Tibial nerve (tissue), 4 donors: ENCODE measurements around the gene LTB. TPM values are rescaled to one million over a fixed set of nuclear protein-coding genes. Genes with fewer than 3 reads are reported as not detected.
"Not testable (repeated sequence)": the region's sequence is repeated elsewhere in the genome, so short reads cannot be mapped to it uniquely, and the experiment has no call there.

Experiments used
- DNase-seq, 2 donors: peaks; one replicate each; pipeline ENCODE4 v3.0.0-alpha.2; 2019; ENCODE audit warnings: low spot score in 2 of 2
- H3K27ac ChIP-seq, 4 donors: fragments of 200-600 bp; sonication (generic) in 3 of 4; one replicate each; pipeline ENCODE4 v1.5.1; 2017 to 2019; ENCODE audit warnings: mild to moderate bottlenecking in 1 of 4
- H3K27me3 ChIP-seq, 2 donors: fragments of 200-600 bp; sonication (generic) in 1 of 2; one replicate each; pipeline versions ENCODE4 v1.5.1 to v1.6.0; 2017 to 2019
- H3K36me3 ChIP-seq, 3 donors: fragments of 200-600 bp; sonication (generic); one replicate each; pipeline ENCODE4 v1.5.1; 2018 to 2019
- H3K4me1 ChIP-seq, 4 donors: fragments of 200-600 bp; sonication (generic) in 3 of 4; one replicate each; pipeline ENCODE4 v1.5.1; 2017 to 2019
- H3K4me3 ChIP-seq, 4 donors: fragments of 200-600 bp; sonication (generic) in 3 of 4; one replicate each; pipeline ENCODE4 v1.5.1; 2017 to 2019; ENCODE audit warnings: mild to moderate bottlenecking in 1 of 4, moderate library complexity in 1 of 4
- H3K9me3 ChIP-seq, 4 donors: fragments of 200-600 bp; sonication (generic) in 3 of 4; one replicate each; pipeline ENCODE4 v1.5.1; 2017 to 2019
- CTCF ChIP-seq, 5 experiments: fragments of 200-600 bp in 3 of 5; fragments of 450-650 bp in 2 of 5; sonication (generic) in 3 of 5; IDR thresholded peaks; one replicate each; pipeline ENCODE4 v1.5.1; 2016 to 2019; ENCODE audit warnings: antibody characterized with exemption in 5 of 5, mild to moderate bottlenecking in 3 of 5, moderate library complexity in 2 of 5
- EP300 ChIP-seq, 2 donors: sonication (generic); formaldehyde crosslinking; IDR thresholded peaks; one replicate each; pipeline ENCODE4 v1.6.1; 2017; ENCODE audit warnings: antibody characterized with exemption in 2 of 2, mild to moderate bottlenecking in 1 of 2
- POLR2A ChIP-seq, 2 donors: fragments of 450-650 bp; IDR thresholded peaks; one replicate each; pipeline ENCODE4 v1.6.1; 2017; ENCODE audit warnings: antibody characterized with exemption in 2 of 2, mild to moderate bottlenecking in 2 of 2, moderate library complexity in 2 of 2
- WGBS, 2 donors: methylation state at CpG; one replicate each; pipeline ENCODE4 v1.1.5; 2018; 5-methylcytosine and 5-hydroxymethylcytosine counted together
- total RNA-seq, 4 donors: library from RNA; depleted of rRNA; stranded (reverse); fragments of >200 nt; gene quantifications; one replicate each; pipeline ENCODE4 v1.1.0, GENCODE V29; 2016

Gene LTB
- total RNA-seq, 4 donors from 2014 or later = not detected

GRCh38 chr6:31558318-31558625 lies 24.0 kb downstream of the LTB start:
- TF ChIP-seq EP300 (IDR thresholded peaks at IDR 0.05) (no peak), POLR2A (IDR thresholded peaks at IDR 0.05) (no peak), CTCF (IDR thresholded peaks at IDR 0.05) (no peak)
- no peak for DNase-seq
- H3K4me3 ChIP-seq = no peak overlapping the region
- no peaks in the 10 kb centered on the region for H3K27me3 ChIP-seq
- H3K36me3 ChIP-seq = peaks cover 0 to 59% (median 0%) of the 10 kb centered on the region in 3 donors
- peak overlapping the region in 1 of 4 donors; percentile 14 for H3K27ac ChIP-seq
- no peaks in the 10 kb centered on the region for H3K9me3 ChIP-seq
- WGBS, 2 donors = 87 to 88% methylated on average over 5 to 8 of the region's 8 CpGs
- peaks cover 0 to 29% (median 17%) of the 10 kb centered on the region in 4 donors for H3K4me1 ChIP-seq

- peaks cover 0 to 65% (median 0%) of the 10 kb centered on the region in 3 donors for H3K36me3 ChIP-seq
- 77 to 83% methylated on average over 22 to 24 of the region's 24 CpGs for WGBS, 2 donors
- no peak for DNase-seq
- H3K27me3 ChIP-seq = no peaks in the 10 kb centered on the region
- no peak overlapping the region for H3K4me3 ChIP-seq
- H3K9me3 ChIP-seq = no peaks in the 10 kb centered on the region
- H3K27ac ChIP-seq = no peak overlapping the region
- peaks cover 0 to 29% (median 17%) of the 10 kb centered on the region in 4 donors for H3K4me1 ChIP-seq
- TF ChIP-seq POLR2A (IDR thresholded peaks at IDR 0.05) (no peak), CTCF (IDR thresholded peaks at IDR 0.05) (no peak), EP300 (IDR thresholded peaks at IDR 0.05) (no peak)
Observed at GRCh38 chr6:31557443-31558317, 24.5 kb downstream of the LTB start.

GRCh38 chr6:31556307-31556706 lies 25.9 kb downstream of the LTB start:
- H3K4me3 ChIP-seq = no peak overlapping the region
- no peak overlapping the region for H3K27ac ChIP-seq
- no peak for TF ChIP-seq POLR2A (IDR thresholded peaks at IDR 0.05)
- no peak for TF ChIP-seq CTCF (IDR thresholded peaks at IDR 0.05)
- no peak for TF ChIP-seq EP300 (IDR thresholded peaks at IDR 0.05)
- peaks cover 0 to 77% (median 0%) of the 10 kb centered on the region in 3 donors for H3K36me3 ChIP-seq
- WGBS, 2 donors = 80 to 88% methylated on average over 3 of the region's 3 CpGs
- no peak for DNase-seq
- no peaks in the 10 kb centered on the region for H3K27me3 ChIP-seq
- no peaks in the 10 kb centered on the region for H3K9me3 ChIP-seq
- H3K4me1 ChIP-seq = peaks cover 0 to 29% (median 16%) of the 10 kb centered on the region in 4 donors

- H3K36me3 ChIP-seq = peaks cover 0 to 64% (median 3%) of the 10 kb centered on the region in 3 donors
- peak in 1 of 2 donors; percentile 53 for DNase-seq
- H3K4me3 ChIP-seq, H3K9me3 ChIP-seq, H3K27ac ChIP-seq, H3K27me3 ChIP-seq: not testable (repeated sequence)
- H3K4me1 ChIP-seq = peaks cover 0 to 23% (median 11%) of the 10 kb centered on the region in 4 donors
- TF ChIP-seq EP300 (IDR thresholded peaks at IDR 0.05) = peak in 1 of 2 donors; percentile 18
- peak in 4 of 5 experiments; percentile 10 to 38 (median 34) for TF ChIP-seq CTCF (IDR thresholded peaks at IDR 0.05)
- 48 to 57% methylated on average over 5 of the region's 5 CpGs for WGBS, 2 donors
Observed at GRCh38 chr6:31551371-31551770, 30.9 kb downstream of the LTB start.

- Histone ChIP-seq H3K27ac (peak overlapping the region; percentile 85 to 92 (median 88)), H3K4me3 (peak overlapping the region in 2 of 4 donors; percentile 34 to 50), H3K9me3 (no peaks in the 10 kb centered on the region), H3K36me3 (peaks cover 0 to 46% (median 3%) of the 10 kb centered on the region in 3 donors), H3K27me3 (no peaks in the 10 kb centered on the region), H3K4me1 (peaks cover 0 to 33% (median 12%) of the 10 kb centered on the region in 4 donors)
- TF ChIP-seq POLR2A (IDR thresholded peaks at IDR 0.05) = no peak
- no peak for TF ChIP-seq EP300 (IDR thresholded peaks at IDR 0.05)
- no peak for TF ChIP-seq CTCF (IDR thresholded peaks at IDR 0.05)
- DNase-seq = no peak
- 86% methylated on average over 2 of the region's 2 CpGs for WGBS, 2 donors
Observed at GRCh38 chr6:31548544-31548873, 33.7 kb downstream of the LTB start.
